GM20431 (cell line): ENCODE measurements around the gene PTPN1.
"Not testable (repeated sequence)": the region's sequence is repeated elsewhere in the genome, so short reads cannot be mapped to it uniquely, and the experiment has no call there.

Experiments used
- in situ Hi-C: fragments of 300-500 bp; cut with MseI, MboI; formaldehyde crosslinking; loops from one replicate; pipeline ENCODE4 v1.15.0; 2020; ENCODE audit warnings: low sequenced_read_pairs; ENCODE audit not compliant: unreplicated experiment

The PTPN1 gene

DNA sequence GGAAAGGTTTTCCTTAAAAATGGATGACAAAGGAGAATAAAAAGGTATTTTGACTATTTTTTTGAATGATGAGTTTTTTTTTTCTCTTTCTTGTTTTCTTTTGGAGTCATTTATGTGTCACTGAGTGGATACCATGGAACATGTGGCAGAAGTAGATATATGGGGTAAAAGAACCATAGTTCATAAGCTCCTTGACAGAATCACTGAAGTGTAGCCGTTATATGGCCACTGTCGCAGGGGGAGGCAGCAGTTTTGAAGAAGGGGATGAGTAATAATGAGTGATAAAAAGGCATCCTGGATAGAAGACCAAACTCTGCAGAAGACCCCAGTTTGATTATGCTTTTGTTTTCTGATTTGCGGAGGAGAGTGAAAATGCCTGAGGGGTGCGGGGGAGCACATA is 15.5 kb downstream of the PTPN1 start:
- in situ Hi-C loops: no loop called here

DNA sequence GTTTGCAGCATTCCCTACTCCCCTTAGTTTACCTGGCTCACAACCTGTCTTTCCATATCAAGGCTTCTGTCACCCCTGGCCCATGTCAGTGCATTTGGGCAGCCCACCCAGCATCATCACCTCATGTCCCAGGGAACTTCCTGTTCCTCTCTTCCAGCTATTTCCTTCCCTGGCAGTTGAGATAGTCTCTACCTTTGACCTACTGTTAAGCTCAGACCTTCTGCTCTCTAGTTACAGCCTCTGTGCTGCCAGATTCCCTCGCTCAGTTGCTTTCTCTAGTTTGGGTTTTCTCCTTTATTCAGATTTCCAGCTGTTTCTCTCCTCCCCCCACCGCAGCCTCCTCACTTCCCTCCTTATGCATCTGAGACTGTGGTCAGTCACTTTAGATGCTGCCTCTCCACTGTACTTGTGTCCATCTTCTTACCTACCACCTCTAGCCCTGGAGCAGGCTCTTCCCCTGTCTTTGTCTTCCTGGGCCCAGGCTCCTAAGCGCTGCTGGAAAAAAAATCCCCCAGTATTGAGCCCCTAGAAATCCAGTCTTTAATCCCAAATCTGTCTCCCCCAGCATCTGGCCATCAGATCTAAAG is 16.3 kb downstream of the PTPN1 start:
- in situ Hi-C loops: no loop called here

DNA sequence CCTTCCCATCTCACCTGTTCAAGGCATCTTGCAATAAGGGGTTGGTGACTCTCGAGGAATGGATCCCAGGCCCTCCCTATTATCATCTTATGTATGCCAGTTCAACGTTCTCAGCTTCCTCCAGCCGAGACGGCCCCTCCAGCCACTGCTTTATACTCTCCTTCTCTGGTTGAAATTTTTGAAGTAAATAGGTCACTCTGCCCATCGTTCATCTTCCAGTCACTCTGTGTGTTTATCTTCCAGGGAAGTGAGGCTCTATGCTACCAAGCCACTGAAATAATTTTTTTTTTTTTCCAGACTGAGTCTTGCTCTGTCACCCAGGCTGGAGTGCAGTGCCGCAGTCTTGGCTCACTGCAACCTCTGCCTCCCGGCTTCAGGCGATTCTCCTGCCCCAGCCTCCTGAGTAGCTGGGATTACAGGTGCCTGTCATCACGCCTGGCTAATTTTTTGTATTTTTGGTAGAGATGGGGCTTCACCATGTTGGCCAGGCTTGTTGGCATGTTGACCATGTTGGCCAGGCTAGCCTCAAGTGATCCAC is 17.0 kb downstream of the PTPN1 start:
- in situ Hi-C loops: no loop called here

DNA sequence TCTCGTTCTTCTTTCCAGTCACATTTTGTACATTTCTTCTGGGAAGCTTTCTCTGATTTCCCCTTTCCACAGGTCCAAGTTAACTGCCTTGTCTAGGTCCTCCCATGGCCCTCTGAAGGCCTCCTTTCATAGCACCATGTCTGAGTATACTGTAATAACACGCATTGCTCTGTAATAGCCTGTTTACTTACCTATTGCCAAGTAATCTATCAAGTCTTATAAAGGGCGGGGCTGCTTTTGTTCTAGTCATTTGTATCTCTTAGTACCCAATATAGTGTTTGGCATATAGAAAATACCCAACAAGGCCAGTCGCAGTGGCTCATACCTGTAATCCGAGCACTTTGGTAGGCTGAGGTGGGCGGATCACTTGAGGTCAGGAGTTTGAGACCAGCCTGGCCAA is 17.9 kb downstream of the PTPN1 start:
- in situ Hi-C loops: no loop called here

DNA sequence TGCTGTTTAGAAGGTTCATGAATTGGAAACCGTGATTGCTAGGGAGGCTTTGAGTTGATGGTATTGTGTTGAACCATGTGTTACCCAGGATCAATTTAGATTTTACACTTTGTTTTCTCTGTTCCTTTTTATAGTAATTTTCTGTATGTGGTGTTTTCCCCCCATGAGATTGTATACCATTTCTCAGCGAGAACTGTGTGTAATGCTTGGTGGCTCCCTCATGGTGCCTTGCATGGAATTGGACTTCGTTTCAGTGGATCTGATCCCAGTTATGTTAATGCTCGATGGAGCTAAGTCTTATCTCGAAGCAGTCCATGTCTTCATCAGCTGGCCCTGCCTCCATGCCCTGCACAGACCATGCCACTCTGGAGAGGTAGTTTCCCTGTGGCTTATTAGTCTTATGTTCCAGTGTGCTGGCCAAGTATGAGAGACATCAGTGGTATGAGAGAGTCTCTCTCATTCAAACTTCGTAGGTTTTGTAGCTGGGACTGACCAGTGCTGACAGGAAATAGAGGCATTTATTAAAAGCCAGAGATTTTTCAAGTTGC is 18.7 kb downstream of the PTPN1 start:
- in situ Hi-C loops: no loop called here

GRCh38 chr20:50532221-50532620 is 22.0 kb downstream of the PTPN1 start:
- in situ Hi-C loops: no loop called here

DNA sequence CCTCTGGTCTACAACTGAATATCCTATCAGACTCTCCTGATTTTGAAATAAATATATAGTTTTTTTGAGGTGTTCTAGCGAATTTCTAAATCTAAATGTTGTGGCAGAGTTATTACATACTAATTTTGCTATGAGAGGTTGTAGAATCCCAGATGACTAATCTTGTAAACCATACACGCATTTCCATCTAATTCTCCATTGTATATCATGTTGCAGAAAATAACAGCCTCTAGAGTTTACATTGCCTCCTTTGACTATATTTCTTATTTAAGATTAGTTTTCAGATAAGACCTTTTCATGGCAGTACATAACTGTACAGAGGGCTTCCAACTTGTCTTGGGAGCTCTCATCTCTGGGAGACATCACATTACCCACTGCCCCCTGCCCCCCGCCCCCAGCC is 22.9 kb downstream of the PTPN1 start:
- in situ Hi-C loops: no loop called here

DNA sequence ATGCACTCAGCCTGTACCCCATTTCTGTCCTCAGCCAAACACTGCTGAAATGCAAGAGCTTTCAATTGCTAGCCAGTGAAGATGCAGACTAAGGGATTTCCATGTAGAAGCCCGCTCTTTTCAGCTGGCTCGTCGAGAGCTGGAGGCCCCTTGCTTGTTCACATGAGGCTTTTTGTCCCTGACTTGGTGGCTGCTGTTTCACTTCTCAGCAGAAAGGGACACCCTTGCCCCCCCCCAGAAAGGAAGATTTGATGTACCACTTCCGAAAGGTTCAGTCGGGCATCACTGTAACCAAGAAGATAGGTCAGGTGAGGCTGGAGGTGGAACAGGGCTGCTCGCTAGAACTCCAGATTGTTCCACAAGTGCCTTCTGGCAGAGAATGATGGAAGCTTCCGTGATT is 23.3 kb downstream of the PTPN1 start:
- in situ Hi-C loops: no loop called here

GRCh38 chr20:50534567-50534966 is 24.4 kb downstream of the PTPN1 start:
- in situ Hi-C loops: no loop called here

GRCh38 chr20:50535162-50535561 is 25.0 kb downstream of the PTPN1 start:
- in situ Hi-C loops: no loop called here

DNA sequence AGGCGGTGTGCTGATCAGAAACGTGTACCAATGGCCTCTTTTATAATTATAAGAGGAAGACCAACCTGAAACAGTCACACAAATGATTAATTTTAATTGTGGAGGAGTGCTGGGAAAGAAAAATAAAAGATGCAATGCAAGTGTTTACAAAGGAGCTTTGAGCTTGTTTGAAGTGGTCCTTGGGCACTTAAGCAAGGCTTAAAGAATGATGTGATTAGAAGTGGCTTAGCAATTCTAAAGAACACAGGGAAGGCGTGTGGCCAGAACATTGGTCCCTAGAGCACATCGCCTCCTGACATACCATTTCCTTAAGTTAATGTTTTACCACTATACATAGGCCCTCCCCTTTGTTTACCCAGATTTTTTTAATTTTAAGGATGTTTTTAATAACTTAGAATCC is 26.1 kb downstream of the PTPN1 start:
- in situ Hi-C loops: no loop called here

DNA sequence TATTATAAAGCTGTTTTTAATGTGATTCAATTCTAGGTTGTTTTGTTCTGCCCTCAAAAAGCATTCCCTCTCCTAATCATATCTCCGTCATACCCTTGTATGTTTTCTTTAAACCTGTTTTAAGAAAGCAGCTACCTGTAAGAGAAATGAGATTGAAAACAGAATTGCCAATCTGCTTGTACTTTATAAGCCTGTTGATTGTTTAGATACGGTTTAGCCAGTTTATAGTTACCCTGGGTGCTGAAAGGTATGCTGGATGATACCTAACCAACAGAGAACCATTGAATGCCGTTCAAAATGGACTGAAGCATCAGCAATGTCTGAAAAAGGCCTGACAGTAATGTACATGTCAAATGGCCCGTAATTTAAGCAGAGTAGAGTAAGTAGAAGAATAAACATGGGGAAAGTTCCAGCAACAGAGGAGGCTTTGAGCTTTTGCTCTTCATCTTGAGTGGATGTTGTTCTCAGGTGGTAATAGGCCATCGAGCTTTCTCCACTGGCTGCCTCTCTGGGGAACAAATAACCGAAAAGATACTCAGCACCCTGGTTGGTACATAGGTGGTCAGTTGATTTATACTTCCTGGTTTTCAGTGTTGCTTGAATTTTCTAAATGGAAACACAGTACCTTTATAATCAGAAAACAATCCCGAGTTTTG is 27.5 kb downstream of the PTPN1 start:
- in situ Hi-C loops: no loop called here

DNA sequence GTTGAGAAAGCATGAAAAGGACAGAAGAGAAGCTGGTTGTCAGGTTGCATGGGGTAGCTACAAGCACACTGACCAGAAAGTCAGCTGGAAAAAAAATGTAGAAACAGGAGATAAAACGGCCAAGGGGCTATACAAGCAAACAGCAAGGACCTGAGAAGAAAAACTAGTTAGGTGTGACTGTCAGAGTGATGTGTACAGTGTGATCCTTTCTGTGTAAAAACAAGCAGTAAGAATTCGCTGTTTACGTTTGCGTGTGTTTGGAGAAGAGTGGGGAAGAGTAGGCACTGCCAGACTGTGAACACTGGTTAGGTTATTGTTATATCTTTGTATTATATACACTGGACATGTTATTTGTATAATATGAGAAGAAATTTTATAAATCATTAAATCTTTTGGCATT is 28.1 kb downstream of the PTPN1 start:
- in situ Hi-C loops: no loop called here

GRCh38 chr20:50539798-50540197 is 29.6 kb downstream of the PTPN1 start:
- in situ Hi-C loops: not testable (repeated sequence)

DNA sequence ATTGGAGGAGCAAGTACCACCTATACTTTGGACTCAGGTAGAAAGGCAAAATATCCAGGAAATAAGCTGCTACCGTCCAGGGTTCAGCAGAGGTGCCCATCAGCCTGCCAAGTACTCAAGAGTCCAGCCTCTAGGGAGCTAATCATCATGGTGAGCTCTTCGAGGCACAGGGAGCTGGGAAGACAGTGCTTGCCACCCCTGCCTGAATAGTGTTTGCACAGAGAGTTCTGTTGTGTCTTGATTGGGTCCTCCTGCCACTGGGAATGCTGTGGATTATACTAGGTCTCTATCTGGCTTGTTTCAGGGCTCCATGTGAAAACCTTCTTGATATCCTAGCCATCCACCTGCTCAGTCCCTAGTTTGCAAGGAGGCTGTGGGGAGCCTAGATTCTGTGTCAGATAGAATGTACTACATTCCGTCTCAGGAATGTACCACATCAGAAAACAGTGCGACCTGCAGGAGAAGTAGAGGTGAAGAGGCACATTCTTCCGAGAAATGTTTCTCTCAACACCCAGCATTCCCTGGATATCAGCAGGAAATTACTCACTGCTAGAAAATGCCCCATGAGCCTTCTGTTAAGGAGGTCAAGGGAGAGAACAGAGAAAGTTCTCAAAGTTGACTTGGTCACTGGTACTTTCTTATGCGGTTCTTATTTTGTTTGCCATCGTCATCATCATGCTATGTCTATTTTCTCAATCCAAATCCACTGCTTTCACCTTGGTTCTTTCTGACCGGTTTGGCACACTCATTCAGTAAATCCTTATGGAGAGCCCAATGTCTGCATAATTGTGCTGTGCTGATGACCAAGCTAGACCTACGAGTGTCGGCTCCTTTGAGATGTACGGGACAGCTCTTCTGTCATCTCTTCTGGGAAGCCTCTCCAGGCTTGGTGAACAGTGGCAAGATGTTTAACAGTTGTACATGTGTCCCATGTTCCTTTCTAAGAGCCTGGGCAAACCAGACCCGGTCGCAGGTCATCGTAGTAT is 30.7 kb downstream of the PTPN1 start:
- in situ Hi-C loops: no loop called here

DNA sequence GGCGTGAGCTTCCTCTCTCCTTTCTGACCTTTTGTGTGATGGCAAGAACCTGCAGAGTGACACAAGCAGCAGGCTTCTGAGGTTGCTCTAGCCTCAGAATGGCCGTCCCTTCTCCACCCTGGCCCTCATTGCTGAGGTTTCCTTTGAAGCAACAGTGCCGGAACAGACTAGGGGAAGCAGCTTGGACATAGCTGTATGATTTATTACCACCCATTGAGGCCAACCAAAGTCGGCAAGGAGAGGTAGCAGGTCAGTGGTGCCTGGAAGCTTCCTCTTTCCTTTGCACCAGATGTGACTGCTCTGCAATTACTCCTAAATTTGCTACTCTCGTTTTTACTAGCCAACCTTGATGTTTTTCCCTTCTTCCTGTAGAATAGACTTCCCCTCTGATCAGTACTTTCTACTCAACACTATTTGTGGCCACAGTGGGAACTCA is 31.4 kb downstream of the PTPN1 start:
- in situ Hi-C loops: no loop called here

DNA sequence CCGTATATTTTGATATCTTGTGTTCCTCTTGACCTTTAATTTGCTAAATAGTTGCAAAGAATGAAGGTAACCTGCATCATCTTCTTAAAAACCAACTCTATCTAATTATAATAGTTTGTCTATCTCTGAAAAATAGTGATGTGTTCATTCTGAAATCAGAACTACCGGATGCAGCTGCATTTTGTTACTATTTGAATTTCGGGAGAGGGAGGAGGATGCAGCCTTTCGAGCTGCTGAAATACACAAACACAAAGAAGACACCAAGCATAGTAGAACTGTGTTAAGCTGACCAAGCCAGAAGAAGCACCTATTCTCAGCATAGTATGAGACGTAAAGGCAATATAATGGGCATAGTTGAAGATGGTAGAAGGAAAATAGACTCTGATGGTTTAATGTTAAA is 33.1 kb downstream of the PTPN1 start:
- in situ Hi-C loops: no loop called here

- in situ Hi-C loops: no loop called here
These were observed 34.9 kb downstream of the PTPN1 start for GRCh38 chr20:50545126-50545525.

- in situ Hi-C loops: no loop called here
These were observed 36.6 kb downstream of the PTPN1 start for GRCh38 chr20:50546729-50547314.

GRCh38 chr20:50547964-50548363 is 37.8 kb downstream of the PTPN1 start:
- in situ Hi-C loops: no loop called here
